Type B pancreatic cell (in vitro differentiated cells): ENCODE data around the gene COG1. TPM values are rescaled to one million over a fixed set of nuclear protein-coding genes. Genes with fewer than 3 reads are reported as not detected.

Experiments
- DNase-seq: peaks from one replicate; pipeline ENCODE4 v3.0.0; 2021; ENCODE audit warnings: mixed read lengths; ENCODE audit not compliant: unreplicated experiment; ENCODE audit errors: extremely low spot score
- H3K27ac Mint-ChIP-seq: 2 replicates; pipeline ENCODE4 v1.8.0; 2021; ENCODE audit warnings: mild to moderate bottlenecking, mixed read lengths
- H3K27me3 Mint-ChIP-seq: 2 replicates; pipeline ENCODE4 v1.8.0; 2021; ENCODE audit warnings: mixed read lengths
- H3K36me3 Mint-ChIP-seq: 2 replicates; pipeline ENCODE4 v1.8.0; 2021; ENCODE audit warnings: mixed read lengths
- H3K4me1 Mint-ChIP-seq: one replicate; pipeline ENCODE4 v1.8.0; 2021; ENCODE audit warnings: mixed read lengths; ENCODE audit not compliant: unreplicated experiment
- H3K4me3 Mint-ChIP-seq: 2 replicates; pipeline ENCODE4 v1.8.0; 2021; ENCODE audit warnings: mild to moderate bottlenecking, mixed read lengths
- H3K9me3 Mint-ChIP-seq: 2 replicates; pipeline ENCODE4 v1.8.0; 2021; ENCODE audit warnings: mixed read lengths
- total RNA-seq: library from RNA; stranded (reverse); gene quantifications from 2 replicates; pipeline ENCODE4 v1.2.1, GENCODE V29; 2021; ENCODE audit warnings: low replicate concordance
- TF ChIP-seq, protein P1 (sequence below): fragments of 200-600 bp; sonication (generic); conservative IDR thresholded peaks from 2 replicates; pipeline ENCODE4 v1.5.0; 2021; ENCODE audit warnings: antibody characterized with exemption, mild to moderate bottlenecking

Gene COG1
- total RNA-seq, 1 donor from 2014 or later = 36.5 TPM

- DNase-seq = no peak
- H3K27ac Mint-ChIP-seq = no peak overlapping the region
- H3K4me1 Mint-ChIP-seq = peaks cover 5% of the 10 kb centered on the region
- no peaks in the 10 kb centered on the region for H3K9me3 Mint-ChIP-seq
- peaks cover 69% of the 10 kb centered on the region for H3K27me3 Mint-ChIP-seq
- TF ChIP-seq, protein P1, sequence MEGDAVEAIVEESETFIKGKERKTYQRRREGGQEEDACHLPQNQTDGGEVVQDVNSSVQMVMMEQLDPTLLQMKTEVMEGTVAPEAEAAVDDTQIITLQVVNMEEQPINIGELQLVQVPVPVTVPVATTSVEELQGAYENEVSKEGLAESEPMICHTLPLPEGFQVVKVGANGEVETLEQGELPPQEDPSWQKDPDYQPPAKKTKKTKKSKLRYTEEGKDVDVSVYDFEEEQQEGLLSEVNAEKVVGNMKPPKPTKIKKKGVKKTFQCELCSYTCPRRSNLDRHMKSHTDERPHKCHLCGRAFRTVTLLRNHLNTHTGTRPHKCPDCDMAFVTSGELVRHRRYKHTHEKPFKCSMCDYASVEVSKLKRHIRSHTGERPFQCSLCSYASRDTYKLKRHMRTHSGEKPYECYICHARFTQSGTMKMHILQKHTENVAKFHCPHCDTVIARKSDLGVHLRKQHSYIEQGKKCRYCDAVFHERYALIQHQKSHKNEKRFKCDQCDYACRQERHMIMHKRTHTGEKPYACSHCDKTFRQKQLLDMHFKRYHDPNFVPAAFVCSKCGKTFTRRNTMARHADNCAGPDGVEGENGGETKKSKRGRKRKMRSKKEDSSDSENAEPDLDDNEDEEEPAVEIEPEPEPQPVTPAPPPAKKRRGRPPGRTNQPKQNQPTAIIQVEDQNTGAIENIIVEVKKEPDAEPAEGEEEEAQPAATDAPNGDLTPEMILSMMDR = no peak
- H3K4me3 Mint-ChIP-seq = no peak overlapping the region
- peaks cover 7% of the 10 kb centered on the region for H3K36me3 Mint-ChIP-seq
Measured at GRCh38 chr17:73168667-73169066, 24.2 kb upstream of the COG1 start.

GRCh38 chr17:73170324-73170723 lies 22.5 kb upstream of the COG1 start:
- peaks cover 55% of the 10 kb centered on the region for H3K27me3 Mint-ChIP-seq
- H3K36me3 Mint-ChIP-seq = peaks cover 7% of the 10 kb centered on the region
- H3K27ac Mint-ChIP-seq = no peak overlapping the region
- peaks cover 2% of the 10 kb centered on the region for H3K4me1 Mint-ChIP-seq
- no peak for DNase-seq
- TF ChIP-seq, protein P1 = no peak
- no peaks in the 10 kb centered on the region for H3K9me3 Mint-ChIP-seq
- no peak overlapping the region for H3K4me3 Mint-ChIP-seq

- H3K9me3 Mint-ChIP-seq = no peaks in the 10 kb centered on the region
- H3K4me3 Mint-ChIP-seq = no peak overlapping the region
- H3K27me3 Mint-ChIP-seq = peaks cover 36% of the 10 kb centered on the region
- TF ChIP-seq, protein P1 = no peak
- peaks cover 7% of the 10 kb centered on the region for H3K36me3 Mint-ChIP-seq
- H3K27ac Mint-ChIP-seq = no peak overlapping the region
- no peaks in the 10 kb centered on the region for H3K4me1 Mint-ChIP-seq
- DNase-seq = no peak
Measured at GRCh38 chr17:73172252-73172651, 20.6 kb upstream of the COG1 start.

- Mint-ChIP-seq H3K4me1 (no peaks in the 10 kb centered on the region), H3K27me3 (peaks cover 17% of the 10 kb centered on the region)
- TF ChIP-seq, protein P1 = no peak
Measured at GRCh38 chr17:73174126-73174525, 18.7 kb upstream of the COG1 start.

GRCh38 chr17:73175962-73176565 lies 16.8 kb upstream of the COG1 start:
- no peak for DNase-seq
- TF ChIP-seq, protein P1 = no peak
- Mint-ChIP-seq H3K9me3 (no peaks in the 10 kb centered on the region), H3K27ac (no peak overlapping the region), H3K4me1 (no peaks in the 10 kb centered on the region), H3K27me3 (no peaks in the 10 kb centered on the region), H3K36me3 (no peaks in the 10 kb centered on the region), H3K4me3 (no peak overlapping the region)

More at GRCh38 chr17:73174126-73174525, 18.7 kb upstream of the COG1 start:
- Mint-ChIP-seq H3K4me3 (no peak overlapping the region), H3K9me3 (no peaks in the 10 kb centered on the region), H3K36me3 (peaks cover 7% of the 10 kb centered on the region), H3K27ac (no peak overlapping the region)
- no peak for DNase-seq
